ENCODE results near the gene FNDC3B. TPM values are rescaled to one million over a fixed set of nuclear protein-coding genes. Genes with fewer than 3 reads are reported as not detected.

FNDC3B gene
- total RNA-seq, 1 experiment from 2014 or later: 62.3 TPM

DNA sequence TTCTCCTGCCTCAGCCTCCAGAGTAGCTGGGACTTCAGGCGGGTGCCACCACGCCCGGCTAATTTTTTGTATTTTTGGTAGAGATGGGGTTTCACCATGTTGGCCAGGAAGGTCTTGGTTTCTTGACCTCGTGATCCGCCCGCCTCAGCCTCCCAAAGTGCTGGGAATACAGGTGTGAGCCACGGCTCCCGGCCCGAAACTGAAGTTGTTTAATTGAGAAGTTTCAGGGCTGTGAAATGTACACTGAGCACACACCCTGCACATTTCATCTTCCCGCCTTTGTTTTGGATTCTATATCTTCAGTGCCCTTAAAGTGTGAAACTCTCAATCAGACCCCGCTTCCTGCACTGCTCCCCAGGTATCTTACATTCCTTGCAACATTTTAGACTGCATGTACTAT lies 149.1 kb downstream of the FNDC3B start:
- Histone ChIP-seq H3K4me1 (peaks cover 8% of the 10 kb centered on the region; the same call in 1 of the 2 replicates), H3K36me3 (0 out of 2 replicates have a peak, but pooled peaks cover 3% of the 10 kb centered on the region), H3K27me3 (no peaks in the 10 kb centered on the region), H3K27ac (no peak overlapping the region), H3K4me3 (no peak overlapping the region), H3K9me3 (replicated peaks) (no peaks in the 10 kb centered on the region)
- no peak for DNase-seq

DNA sequence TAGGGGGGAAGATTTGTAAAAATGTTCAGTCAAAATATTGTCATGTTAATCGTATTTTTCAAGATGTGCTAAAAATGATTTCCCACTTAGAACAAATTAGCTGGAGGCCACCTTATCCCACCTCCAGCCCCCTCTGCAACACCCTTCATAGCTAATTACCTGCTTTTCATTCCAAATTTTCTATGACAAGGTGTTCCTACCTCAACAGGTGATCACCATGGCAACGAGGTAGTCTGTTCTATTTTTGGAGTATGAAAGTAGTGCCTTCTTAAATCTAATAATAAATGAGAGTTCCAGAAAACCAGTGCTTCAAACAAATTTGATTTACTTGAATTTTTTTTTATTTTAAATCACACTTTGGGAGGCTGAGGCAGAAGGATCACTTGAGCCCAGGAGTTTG lies 149.8 kb downstream of the FNDC3B start:
- no peak for DNase-seq
- Histone ChIP-seq H3K9me3 (replicated peaks) (no peaks in the 10 kb centered on the region), H3K4me3 (no peak overlapping the region), H3K27ac (no peak overlapping the region), H3K27me3 (no peaks in the 10 kb centered on the region), H3K36me3 (0 out of 2 replicates have a peak, but pooled peaks cover 3% of the 10 kb centered on the region), H3K4me1 (peaks cover 6% of the 10 kb centered on the region; the same call in 1 of the 2 replicates)

DNA sequence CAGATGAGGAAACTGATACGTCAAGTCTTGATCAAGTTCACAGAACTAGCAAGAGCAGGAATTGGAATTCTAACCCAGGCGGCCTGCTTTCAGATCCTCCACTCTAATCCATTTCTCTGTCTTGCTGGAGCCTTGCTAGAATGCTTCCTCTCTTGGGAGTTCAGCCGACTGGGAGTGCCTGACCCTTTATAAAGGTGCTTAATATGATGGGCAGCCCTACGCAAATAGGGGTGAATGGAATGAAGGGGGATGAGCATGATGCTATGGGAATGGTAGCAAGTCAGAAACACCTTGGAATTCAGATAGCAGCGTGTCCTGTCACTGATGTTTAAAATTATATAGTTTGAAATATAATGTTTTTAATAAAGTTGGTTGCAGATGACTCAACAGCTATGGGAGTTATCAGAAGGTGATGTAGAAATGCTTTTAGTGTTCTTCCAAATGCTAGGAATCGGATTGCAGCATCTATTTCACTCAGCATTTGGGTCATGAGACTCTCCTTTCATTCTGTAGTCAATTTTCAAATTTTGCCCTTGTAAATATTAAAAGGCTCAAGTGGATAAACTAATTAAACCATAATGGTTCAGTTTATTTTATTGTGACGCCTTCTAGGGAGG lies 150.7 kb downstream of the FNDC3B start:
- no peaks in the 10 kb centered on the region for H3K27me3 ChIP-seq
- DNase-seq: no peak
- no peaks in the 10 kb centered on the region for H3K9me3 ChIP-seq (replicated peaks)
- no peak overlapping the region for H3K4me3 ChIP-seq
- 0 out of 2 replicates have a peak, but pooled peaks cover 2% of the 10 kb centered on the region for H3K4me1 ChIP-seq
- 0 out of 2 replicates have a peak, but pooled peaks cover 3% of the 10 kb centered on the region for H3K36me3 ChIP-seq
- H3K27ac ChIP-seq: no peak overlapping the region

DNA sequence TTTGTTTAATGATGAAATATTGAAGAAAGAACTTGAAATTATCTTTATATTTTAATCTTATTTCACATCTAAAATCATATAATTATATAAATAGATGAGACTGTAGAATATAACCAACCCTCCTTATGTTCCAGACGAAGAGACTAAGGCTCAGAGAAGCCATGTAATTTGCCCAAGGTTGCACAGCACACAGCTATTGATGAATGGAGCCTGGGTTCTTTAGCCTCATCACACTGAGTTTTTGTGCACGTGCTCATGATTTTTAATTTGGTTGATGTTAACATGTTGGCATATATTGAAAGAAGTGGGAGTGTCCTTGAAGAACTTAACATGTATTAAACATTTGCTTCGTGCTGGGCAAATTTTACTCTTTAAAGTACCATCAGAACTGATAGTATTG lies 151.6 kb downstream of the FNDC3B start:
- DNase-seq: no peak
- no peak overlapping the region for H3K4me3 ChIP-seq
- no peaks in the 10 kb centered on the region for H3K27me3 ChIP-seq
- H3K27ac ChIP-seq: no peak overlapping the region
- H3K4me1 ChIP-seq: 0 out of 2 replicates have a peak, but pooled peaks cover 2% of the 10 kb centered on the region
- 0 out of 2 replicates have a peak, but pooled peaks cover 3% of the 10 kb centered on the region for H3K36me3 ChIP-seq
- no peaks in the 10 kb centered on the region for H3K9me3 ChIP-seq (replicated peaks)

DNA sequence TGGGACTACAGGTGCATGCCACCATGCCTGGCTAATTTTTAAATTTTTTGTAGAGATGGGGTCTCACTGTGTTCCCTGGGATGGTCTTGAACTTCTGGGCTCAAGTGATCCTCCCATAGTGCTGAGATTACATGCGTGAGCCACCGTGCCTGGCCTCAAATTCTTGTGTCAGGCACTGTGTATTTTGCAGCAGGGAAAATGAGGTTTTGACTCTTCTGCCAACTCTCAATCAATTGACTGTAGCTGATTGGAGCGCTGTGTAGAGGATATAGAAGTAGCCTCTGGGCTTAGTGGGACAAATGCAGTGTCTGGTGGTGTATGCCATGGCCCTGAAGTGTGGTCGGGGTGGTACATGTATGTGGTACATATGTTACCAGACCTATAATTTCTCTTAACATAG lies 152.3 kb downstream of the FNDC3B start:
- no peak for DNase-seq
- Histone ChIP-seq H3K27me3 (no peaks in the 10 kb centered on the region), H3K27ac (no peak overlapping the region), H3K4me1 (0 out of 2 replicates have a peak, but pooled peaks cover 2% of the 10 kb centered on the region), H3K4me3 (no peak overlapping the region), H3K36me3 (0 out of 2 replicates have a peak, but pooled peaks cover 3% of the 10 kb centered on the region), H3K9me3 (replicated peaks) (no peaks in the 10 kb centered on the region)

DNA sequence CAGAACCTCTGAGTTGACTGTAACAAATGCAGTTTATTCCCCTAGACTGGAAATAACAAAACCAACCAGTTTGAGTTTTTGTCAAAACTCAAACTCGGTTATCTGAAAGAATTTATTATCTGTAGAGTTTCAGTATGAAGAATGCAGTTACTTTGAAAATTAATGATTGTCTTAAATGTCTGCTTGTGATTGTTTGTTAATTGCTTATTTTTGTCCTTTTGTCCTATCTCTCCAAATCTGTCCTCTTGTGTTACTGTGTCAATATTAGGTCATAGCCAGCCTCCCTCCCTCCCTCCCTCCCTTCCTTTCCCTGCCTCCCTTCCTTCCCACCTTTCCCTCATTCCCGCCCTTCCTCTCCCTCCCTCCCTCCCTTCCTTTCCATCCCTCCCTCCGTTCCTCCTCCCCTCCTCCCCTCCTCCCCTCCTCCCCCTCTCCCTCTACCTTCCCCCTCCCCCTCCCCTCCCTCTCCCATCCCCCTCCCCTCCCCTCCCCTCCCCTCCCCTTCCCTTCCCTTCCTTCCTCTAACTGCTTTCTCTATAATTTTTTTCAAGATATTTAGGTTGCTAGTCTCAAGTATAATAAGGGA lies 153.5 kb downstream of the FNDC3B start:
- H3K27ac ChIP-seq: no peak overlapping the region
- H3K27me3 ChIP-seq: no peaks in the 10 kb centered on the region
- H3K36me3 ChIP-seq: peaks cover 3% of the 10 kb centered on the region; the same call in 1 of the 2 replicates
- no peaks in the 10 kb centered on the region for H3K9me3 ChIP-seq (replicated peaks)
- 0 out of 2 replicates have a peak, but pooled peaks cover 2% of the 10 kb centered on the region for H3K4me1 ChIP-seq
- no peak overlapping the region for H3K4me3 ChIP-seq
- no peak for DNase-seq

DNA sequence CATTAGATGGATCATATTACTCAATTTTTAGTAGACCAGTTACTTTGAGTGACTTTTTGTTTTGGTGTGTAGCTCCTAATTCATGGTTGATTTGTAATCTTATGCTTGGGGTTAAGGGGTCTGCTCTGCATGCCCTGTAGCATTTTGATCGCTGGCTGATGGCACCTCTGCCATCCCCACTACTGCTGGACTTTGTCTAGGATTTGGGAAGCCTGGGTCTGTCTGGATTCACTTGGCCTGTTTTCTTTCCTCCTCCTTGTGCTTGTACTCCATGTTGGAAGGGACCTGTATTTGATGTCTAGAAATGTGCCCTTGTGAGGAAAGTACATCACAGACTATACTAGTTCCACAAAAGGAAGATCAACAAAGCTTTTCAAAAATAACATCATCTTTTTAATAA lies 154.1 kb downstream of the FNDC3B start:
- no peaks in the 10 kb centered on the region for H3K9me3 ChIP-seq (replicated peaks)
- H3K36me3 ChIP-seq: peaks cover 3% of the 10 kb centered on the region; the same call in 1 of the 2 replicates
- no peak overlapping the region for H3K4me3 ChIP-seq
- no peaks in the 10 kb centered on the region for H3K27me3 ChIP-seq
- H3K27ac ChIP-seq: no peak overlapping the region
- no peak for DNase-seq
- 0 out of 2 replicates have a peak, but pooled peaks cover 2% of the 10 kb centered on the region for H3K4me1 ChIP-seq

DNA sequence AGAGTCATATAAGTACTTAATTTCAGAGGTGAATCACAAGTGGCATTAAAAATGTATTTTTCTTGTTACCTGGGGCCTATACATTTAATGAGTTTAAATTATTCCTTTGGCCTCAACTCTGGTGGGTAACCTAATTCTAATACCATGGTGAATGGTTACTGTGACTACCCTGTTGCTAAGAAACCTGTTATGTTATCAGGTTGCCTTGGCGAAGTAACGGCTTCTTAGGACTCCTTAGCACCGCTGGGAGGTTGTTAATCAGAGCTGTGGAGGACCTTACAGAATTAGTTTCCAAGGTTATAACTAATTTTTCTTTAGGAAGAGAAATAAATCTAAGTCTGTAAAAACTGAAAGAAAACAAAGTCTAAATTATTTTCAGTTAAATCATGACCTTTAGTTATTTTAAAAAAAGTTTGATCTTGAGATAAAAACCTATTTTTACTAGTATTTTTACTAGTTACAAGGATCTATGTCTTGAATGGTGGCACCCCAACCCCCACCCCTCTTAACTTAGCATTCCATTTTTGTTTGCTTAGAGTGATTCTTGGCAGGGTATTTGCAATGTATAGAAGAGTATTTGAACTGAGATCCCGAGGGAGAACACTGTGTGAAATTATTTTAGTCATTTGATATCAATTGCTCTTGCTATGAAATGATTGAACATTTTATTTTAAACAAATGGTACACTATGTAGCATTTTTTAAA lies 155.5 kb downstream of the FNDC3B start:
- 0 out of 2 replicates have a peak, but pooled peaks cover 2% of the 10 kb centered on the region for H3K4me1 ChIP-seq
- no peak overlapping the region for H3K4me3 ChIP-seq
- no peaks in the 10 kb centered on the region for H3K27me3 ChIP-seq
- DNase-seq: peak in 1 of 2 experiments; percentile 31
- H3K36me3 ChIP-seq: peaks cover 8% of the 10 kb centered on the region
- no peak overlapping the region for H3K27ac ChIP-seq
- H3K9me3 ChIP-seq (replicated peaks): no peaks in the 10 kb centered on the region

DNA sequence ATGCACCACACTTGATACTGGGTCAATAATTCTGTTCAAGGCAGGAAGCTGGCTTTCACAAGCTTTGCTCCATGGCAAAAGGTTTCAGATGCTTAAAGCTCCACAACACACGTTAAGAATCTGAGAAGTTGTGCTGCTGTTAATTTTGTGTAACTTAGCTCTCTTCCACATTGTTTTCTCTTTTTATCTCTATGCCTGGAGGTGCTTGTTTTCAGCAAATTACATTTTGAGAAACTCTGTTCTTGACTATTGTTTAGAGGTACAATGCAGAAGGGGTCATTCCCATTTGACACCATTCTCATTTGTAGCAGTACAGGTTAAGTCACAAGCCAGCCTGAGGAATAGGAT lies 156.0 kb downstream of the FNDC3B start:
- 0 out of 2 replicates have a peak, but pooled peaks cover 2% of the 10 kb centered on the region for H3K9me3 ChIP-seq (replicated peaks)
- no peaks in the 10 kb centered on the region for H3K27me3 ChIP-seq
- H3K27ac ChIP-seq: no peak overlapping the region
- no peak for DNase-seq
- no peak overlapping the region for H3K4me3 ChIP-seq
- H3K36me3 ChIP-seq: peaks cover 10% of the 10 kb centered on the region
- H3K4me1 ChIP-seq: 0 out of 2 replicates have a peak, but pooled peaks cover 2% of the 10 kb centered on the region

DNA sequence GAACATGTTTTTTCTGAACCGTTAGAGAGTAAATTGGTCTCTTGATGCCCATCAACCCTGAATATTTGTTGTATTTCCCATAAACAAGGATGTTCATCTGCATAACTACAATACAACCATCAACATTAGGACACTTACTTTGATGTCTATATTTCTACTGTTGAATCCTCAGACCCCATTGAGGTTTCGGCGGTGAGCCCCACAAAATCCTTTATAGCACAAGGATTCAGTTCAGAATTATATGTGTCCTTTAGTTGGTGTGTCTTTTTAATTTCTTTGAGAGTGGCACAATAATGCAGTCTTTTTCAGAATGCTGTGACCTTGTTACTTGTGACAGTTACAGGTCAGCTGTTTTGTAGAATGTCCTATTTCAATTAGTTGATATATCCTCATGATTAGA lies 158.0 kb downstream of the FNDC3B start:
- DNase-seq: no peak
- Histone ChIP-seq H3K27me3 (no peaks in the 10 kb centered on the region), H3K27ac (no peak overlapping the region), H3K36me3 (peaks cover 7% of the 10 kb centered on the region), H3K4me1 (peaks cover 7% of the 10 kb centered on the region; the same call in 1 of the 2 replicates), H3K4me3 (no peak overlapping the region), H3K9me3 (replicated peaks) (0 out of 2 replicates have a peak, but pooled peaks cover 3% of the 10 kb centered on the region)

DNA sequence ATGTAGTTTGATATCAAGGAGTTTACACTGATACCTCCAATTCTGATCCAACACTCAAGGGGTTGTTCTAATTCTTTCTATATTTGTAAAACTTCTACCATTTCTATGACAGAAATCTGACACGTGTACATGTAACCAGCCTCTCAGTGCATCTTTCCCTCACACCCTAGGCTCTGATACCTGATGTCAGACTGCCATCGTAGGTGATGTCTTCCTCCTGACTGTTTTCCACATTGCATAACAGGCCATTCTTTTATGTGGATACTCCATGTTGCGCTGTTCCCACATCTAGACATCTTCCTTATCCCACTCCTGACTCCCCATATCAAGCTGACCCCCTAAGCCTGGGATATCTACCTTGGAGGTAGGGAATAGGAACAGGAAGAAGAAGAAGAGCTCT lies 159.1 kb downstream of the FNDC3B start:
- Histone ChIP-seq H3K36me3 (peaks cover 7% of the 10 kb centered on the region), H3K4me1 (peaks cover 7% of the 10 kb centered on the region; the same call in 1 of the 2 replicates), H3K4me3 (no peak overlapping the region), H3K9me3 (replicated peaks) (0 out of 2 replicates have a peak, but pooled peaks cover 3% of the 10 kb centered on the region), H3K27ac (no peak overlapping the region), H3K27me3 (no peaks in the 10 kb centered on the region)
- no peak for DNase-seq

DNA sequence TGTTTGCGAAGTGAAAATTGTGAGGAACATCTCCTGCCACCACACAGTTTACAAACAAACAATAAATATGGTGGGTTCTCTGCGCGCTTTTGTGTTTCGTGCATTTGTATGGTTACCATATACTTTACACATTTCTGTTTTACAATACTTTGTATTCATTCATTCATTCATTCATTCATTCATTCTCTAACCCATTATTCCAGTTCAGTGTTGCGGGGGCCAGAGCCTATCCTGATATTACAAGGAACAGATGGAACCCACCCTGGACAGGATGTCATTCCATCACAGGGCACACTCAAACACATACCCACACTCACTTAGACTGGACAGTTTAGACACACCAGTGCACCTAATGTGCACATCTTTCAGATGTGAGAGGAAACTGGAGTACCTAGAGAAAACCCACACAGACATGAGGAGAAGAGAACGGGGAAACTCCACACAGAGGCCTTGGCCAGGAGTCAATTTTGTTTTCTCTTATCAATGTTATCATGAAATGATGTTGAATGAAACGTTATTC lies 160.5 kb downstream of the FNDC3B start:
- Histone ChIP-seq H3K27me3 (no peaks in the 10 kb centered on the region), H3K9me3 (replicated peaks) (0 out of 2 replicates have a peak, but pooled peaks cover 3% of the 10 kb centered on the region), H3K36me3 (peaks cover 13% of the 10 kb centered on the region), H3K27ac (no peak overlapping the region), H3K4me3 (no peak overlapping the region), H3K4me1 (peaks cover 7% of the 10 kb centered on the region; the same call in 1 of the 2 replicates)
- DNase-seq: no peak

DNA sequence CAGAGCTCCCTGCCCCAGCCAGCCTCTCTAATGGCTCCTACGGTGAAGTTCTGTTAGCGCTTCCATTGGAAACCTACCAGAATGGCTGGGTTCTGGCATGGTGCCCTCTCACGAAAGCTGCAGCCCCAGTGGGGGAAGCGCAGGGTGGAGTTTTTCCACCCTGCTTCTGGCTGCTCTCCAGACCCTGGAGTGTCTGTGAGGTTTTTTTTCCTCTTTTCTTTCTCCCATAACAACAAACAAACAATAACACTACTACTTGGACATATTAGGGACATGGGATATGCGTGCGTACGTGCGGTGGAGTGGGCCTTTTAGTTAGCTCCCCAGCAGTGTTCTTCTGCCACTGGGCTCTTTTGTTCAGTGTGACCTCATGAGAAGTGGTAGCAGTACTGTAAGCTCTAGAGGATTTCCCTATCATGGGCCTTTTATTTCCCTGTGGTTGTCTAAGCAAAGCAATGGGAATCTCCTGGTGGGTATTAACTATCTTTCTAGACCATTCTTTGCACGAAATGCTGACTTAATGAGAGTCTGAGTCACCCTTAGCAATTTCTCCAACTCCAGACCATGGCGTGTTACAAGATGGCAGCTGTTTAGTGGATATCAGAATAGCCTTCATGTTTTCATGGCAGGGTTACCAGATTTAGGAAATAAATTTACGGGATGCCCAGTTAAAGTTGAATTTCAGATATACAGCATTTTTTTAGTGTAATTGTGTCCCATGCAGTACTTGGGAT lies 161.9 kb downstream of the FNDC3B start:
- Histone ChIP-seq H3K4me1 (peaks cover 5% of the 10 kb centered on the region; the same call in 1 of the 2 replicates), H3K4me3 (no peak overlapping the region), H3K27me3 (no peaks in the 10 kb centered on the region), H3K9me3 (replicated peaks) (0 out of 2 replicates have a peak, but pooled peaks cover 3% of the 10 kb centered on the region), H3K27ac (no peak overlapping the region), H3K36me3 (peaks cover 13% of the 10 kb centered on the region)
- DNase-seq: no peak

DNA sequence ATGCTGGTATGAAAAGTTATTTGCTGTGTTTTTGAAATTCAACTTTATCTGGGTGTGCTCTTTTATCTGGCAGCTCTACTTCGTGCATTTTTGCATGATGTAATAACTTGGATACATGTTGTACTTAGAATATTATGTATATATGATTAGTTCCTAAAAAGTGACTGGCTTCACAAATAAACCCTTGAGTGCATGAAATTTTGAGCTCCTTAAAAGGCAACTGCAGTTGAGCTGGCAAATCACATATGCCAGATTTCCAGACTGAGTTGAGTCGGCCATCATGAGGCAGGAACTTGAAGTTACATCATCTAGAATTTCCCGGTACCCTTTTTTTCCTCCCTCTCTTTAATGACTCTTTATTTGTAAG lies 162.5 kb downstream of the FNDC3B start:
- Histone ChIP-seq H3K36me3 (peaks cover 15% of the 10 kb centered on the region), H3K4me1 (peaks cover 5% of the 10 kb centered on the region; the same call in 1 of the 2 replicates), H3K4me3 (no peak overlapping the region), H3K27me3 (no peaks in the 10 kb centered on the region), H3K27ac (no peak overlapping the region), H3K9me3 (replicated peaks) (0 out of 2 replicates have a peak, but pooled peaks cover 3% of the 10 kb centered on the region)
- DNase-seq: no peak
